HG03558 (cell line): ENCODE results near the gene IFITM1.
"Not testable (repeated sequence)": the region's sequence is repeated elsewhere in the genome, so short reads cannot be mapped to it uniquely, and the experiment has no call there.

ENCODE experiments used
- ATAC-seq: cut with Tn5 transposase; IDR thresholded peaks from one replicate; pipeline ENCODE4 v1.9.1; 2021; ENCODE audit warnings: moderate number of reproducible peaks; ENCODE audit not compliant: unreplicated experiment; ENCODE audit errors: extremely low read depth

Gene IFITM1

DNA sequence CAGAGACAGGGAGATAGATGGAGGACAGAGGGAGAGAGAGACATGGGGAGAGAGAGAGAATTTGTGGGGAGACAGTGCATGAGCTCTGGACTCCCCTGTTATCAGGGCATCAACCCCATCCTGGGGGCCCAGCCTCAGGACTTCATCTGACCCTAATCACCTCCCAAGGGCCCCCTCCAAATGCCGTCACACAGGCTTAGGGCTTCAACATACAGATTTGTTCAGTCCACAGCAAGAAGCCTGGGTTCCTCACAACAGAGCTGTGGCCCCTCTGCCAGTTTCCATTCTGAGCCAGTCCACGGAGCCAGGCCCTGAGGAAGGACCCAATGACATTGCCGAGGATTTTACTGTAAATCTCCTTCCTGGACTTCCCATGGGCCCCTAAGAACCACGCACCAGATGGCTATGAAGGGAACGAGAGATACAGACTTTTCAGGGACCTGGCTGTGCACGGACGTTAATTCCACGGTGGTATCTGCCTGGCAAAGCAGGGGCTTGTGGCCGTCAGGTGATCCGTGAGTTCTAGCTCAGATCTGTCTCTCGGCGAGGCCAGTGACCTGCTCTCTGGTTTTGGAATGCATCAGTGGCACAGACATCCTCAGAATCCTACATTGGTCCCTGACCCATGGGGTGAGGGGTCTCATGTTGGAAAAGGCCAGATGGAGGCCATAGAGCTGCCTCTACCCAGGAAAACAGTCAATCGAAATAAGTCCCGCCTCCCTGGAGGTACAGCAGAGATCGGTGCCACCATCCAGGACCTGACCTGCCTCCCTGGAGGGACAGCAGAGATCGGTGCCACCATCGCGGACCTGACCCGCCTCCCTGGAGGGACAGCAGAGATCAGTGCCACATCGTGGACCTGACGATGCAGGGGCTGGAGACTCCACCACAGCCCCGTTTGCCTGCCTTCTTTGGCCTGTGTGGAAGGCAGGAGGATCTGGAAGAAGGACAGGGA is 46.8 kb downstream of the IFITM1 start:
- ATAC-seq: no peak

DNA sequence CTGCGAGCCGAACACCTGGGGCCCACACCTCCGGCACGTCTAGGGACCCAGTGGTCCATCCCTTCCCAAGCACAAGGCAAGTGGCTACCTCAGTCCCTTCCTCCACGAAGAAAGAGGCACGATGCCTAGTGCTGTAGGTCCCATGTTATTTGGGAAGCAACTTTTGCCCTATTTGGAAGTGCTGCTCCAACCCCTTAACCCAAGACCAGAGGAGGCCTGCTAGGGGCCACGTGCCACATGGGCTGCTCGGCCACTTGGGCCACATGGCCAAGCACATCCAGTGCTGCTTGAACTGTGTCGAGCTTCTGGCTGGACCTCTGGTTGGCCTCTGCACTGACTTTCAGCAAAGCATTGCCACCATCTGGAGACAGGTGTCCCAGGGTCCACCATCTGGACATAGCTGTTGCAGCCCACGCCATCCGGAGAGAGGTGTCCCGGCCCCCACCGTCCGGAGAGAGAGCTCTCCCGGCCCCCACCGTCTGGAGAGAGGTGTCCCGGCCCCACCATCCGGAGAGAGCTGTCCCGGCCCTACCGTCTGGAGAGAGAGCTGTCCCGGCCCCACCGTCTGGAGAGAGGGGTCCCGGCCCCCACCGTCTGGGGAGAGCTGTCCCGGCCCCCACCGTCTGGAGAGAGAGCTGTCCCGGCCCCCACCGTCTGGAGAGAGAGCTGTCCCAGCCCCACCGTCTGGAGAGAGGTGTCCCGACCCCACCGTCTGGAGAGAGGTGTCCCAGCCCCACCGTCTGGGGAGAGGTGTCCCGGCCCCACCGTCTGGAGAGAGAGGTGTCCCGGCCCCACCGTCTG is 49.0 kb downstream of the IFITM1 start:
- ATAC-seq: no peak

DNA sequence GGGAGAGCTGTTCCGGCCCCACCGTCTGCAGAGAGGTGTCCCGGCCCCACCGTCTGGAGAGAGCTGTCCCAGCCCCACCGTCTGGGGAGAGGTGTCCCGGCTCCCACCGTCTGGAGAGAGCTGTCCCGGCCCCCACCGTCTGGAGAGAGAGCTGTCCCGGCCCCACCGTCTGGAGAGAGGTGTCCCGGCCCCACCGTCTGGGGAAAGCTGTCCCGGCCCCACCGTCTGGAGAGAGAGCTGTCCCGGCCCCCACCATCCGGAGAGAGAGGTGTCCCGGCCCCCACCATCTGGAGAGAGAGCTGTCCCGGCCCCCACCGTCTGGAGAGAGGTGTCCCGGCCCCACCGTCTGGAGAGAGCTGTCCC is 49.6 kb downstream of the IFITM1 start:
- not testable (repeated sequence) for ATAC-seq

DNA sequence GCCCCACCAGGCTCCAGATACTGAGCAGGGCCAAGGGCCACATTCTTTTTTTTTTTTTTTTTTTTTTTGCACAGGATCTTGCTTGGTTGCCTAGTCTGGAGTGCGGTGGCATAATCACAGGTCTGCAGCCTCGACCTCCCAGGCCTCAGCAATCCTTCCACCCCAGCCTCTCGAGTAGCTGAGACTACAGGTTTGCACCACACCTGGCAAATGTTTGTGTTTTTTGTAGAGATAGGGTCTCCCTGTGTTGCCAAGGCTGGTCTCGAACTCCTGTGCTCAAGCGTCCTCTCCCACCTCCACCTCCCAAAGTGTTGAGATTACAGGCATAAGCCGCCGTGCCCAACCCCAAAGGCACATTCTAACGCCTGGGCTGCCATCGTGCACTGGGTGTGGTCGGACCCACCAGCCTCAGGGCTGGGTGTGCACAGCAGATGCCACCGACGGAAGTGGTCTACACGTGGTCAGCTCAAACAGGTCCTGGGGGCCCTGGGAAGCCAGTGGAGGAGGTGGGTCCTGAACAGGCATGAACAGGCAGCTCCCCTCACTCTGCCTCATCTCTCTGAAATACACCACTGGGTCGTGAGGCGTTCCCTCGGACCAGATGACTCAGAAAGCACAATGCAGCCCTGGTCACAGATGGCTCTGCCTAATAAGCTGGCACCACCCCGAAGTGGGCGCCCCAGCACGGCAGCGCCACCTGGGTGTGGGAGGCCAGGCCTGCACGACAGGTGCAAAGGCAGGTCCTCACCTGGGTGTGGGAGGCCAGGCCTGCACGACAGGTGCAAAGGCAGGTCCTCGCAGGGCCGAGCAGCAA is 50.3 kb downstream of the IFITM1 start:
- ATAC-seq: no peak
